Jurkat, Clone E6-1 (cell line): ENCODE data around the gene KLHL42.

Experiments used
- DNase-seq: peaks from one replicate; pipeline ENCODE4 v3.0.0-alpha.2; 2011; ENCODE audit warnings: low read depth, low spot score
- H3K4me3 ChIP-seq: 2 replicates; pipeline ENCODE4 v1.5.1; 2011; ENCODE audit warnings: mild to moderate bottlenecking, low read length, control low read depth, moderate library complexity

The KLHL42 gene

DNA sequence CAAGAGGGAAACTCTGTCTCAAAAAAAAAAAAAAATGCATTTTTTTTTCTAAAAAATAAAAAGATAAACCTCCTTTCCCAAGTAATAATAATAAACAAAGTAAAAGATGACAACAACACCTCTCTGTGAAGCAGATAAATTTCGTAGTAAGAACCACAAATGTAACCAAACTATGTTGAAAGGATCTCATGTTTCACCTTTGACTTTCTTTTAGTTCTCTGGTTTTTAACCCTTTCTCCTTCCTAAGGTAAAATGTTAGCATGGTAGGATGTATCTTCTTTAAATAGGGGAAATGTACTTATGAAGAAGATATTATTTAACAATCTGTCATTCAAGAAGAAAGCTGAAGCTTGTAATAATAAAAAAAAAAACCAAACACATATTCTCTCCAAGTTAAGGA, 1.8 kb upstream of the KLHL42 start:
- DNase-seq = no peak
- H3K4me3 ChIP-seq = no peak overlapping the region

DNA sequence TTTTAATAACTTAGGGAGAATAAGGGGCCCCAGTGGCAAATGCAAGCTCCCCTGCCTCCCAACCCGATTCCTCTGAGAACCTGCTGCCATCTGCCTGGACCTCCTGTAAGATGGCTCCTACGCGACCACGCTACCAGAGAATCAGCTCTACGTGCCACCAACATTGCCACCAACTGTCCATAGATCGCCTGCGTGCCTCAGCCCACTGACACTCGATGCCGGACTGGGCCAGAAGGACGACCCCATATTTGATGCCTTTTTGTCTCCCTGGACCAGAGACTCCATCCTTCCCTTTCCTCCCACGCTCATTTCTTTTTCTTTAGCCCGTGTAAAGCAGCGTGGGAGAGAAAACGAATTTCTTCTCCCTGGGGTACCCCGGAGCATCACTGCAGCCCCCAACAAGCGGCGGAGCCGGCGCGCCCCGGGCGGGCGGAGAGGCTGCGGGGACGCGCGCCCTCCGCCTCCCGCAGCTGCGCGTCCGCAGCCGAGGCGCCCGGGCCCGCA, 565 bp upstream of the KLHL42 start:
- DNase-seq = peak; percentile 6

DNA sequence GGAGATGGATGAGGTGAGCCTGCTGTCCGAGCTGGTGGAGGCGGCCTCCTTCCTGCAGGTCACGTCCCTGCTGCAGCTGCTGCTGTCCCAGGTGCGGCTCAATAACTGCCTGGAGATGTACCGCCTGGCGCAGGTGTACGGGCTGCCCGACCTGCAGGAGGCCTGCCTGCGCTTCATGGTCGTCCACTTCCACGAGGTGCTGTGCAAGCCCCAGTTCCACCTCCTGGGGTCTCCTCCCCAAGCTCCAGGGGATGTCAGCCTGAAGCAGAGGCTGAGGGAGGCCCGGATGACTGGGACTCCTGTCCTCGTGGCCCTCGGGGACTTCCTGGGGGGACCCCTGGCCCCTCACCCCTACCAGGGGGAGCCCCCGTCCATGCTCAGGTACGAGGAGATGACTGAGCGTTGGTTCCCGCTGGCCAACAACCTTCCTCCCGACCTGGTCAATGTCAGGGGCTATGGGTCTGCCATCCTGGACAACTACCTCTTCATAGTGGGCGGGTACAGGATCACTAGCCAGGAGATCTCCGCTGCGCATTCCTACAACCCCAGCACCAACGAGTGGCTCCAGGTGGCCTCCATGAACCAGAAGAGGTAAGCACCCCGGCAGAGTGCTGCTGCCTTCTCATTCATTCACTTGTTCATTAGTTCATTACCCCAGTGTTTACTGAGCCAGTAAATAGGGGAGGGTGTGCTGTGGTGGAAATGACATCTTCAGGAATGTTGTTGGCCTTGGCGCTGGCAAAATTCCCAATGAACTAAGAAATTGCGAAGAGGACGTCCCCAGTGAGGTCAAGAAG, 777 bp downstream of the KLHL42 start:
- peak overlapping the region; percentile 78 for H3K4me3 ChIP-seq
- peak; percentile 25 for DNase-seq

More for the DNA sequence above, 565 bp upstream of the KLHL42 start:
- peak overlapping the region; percentile 78 for H3K4me3 ChIP-seq

DNA sequence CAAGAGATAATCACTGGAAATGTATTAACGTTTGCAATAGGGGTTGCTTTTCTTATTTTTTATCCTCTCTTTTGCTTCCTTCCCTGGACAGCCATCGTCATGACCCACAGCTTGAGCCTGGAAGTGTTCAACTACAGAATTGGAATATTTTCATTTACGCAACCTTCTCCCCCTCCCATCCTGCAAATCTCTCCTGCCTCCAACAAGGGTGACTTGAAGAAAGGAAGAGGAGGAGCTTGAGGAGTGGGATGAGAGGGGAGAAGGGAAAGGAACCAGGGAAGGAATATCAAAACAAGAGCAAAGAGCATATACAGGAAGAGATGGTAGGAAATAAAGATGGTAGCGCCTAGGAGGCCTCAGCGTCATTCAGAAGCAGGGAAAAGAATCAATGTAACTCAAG, 1.6 kb downstream of the KLHL42 start:
- no peak overlapping the region for H3K4me3 ChIP-seq
- no peak for DNase-seq

DNA sequence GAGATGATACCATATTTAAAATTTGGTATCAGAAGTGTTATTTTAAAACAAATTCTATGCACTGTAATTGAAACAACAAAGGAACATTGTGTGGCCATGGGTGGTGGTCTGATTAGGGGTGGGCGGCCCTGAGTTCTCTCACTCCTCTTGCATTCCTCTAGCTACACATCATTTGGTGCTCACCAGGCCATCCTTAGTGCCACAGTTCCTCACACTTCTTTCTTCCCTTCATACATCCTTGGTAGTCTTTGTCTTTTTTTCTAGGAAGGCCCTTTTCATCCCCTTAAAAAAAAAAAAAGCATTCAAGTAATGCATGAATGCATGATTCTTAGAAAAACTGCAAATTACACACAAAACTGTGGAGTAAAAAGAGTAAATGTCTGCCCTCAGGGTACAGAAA, 2.4 kb downstream of the KLHL42 start:
- H3K4me3 ChIP-seq = no peak overlapping the region
- no peak for DNase-seq

DNA sequence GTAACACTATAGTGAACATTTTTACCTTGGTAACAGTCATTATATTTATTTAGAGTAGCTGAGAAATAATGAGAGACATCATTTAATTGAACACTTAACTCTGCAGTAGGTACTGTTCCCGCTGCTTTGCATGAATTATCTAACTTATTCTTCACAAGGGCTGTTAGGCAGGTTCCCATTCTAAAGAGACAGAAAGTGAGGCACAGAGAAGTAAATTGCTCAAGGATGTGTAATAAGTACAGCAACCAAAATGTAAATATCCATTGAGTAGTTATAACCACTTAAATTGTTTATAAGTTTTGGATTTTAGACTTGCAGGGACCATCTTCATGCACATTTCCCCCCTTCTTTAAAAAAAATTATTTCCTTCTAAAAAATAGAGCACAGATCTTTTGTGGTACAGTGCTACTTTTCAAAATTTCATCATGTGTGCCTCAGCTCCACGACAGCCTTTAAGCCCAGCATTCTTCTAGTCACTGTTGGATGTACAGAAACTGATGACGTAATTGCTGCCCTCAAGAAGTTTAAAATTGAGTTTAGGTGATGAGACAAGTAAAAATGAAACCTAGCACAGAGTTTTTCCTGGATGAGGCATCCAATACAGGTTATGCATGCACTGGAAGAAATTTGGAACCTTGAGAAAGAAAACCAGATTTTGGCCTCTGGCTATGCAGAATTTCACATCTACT, 6.0 kb downstream of the KLHL42 start:
- no peak for DNase-seq
- H3K4me3 ChIP-seq = no peak overlapping the region

DNA sequence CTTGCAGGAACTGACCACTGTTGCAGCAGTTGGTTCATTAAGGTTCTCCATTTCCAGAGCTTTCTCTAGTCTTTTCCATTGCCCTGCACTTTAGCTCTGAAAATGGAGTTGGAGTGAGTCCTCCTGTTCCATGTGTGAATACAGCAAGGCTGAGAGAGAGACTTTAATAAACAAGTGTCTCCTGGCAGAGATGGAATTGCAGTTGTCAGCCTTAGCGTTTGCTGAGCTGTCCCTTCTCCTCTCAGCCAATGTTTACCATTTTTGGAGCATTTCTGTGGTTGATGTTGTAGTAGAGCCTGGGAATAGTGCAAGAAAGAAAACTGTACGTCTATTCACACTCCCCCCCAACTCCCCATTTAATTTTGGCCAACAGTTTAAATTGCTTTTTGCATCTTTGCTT, 7.5 kb downstream of the KLHL42 start:
- no peak overlapping the region for H3K4me3 ChIP-seq
- DNase-seq = no peak

DNA sequence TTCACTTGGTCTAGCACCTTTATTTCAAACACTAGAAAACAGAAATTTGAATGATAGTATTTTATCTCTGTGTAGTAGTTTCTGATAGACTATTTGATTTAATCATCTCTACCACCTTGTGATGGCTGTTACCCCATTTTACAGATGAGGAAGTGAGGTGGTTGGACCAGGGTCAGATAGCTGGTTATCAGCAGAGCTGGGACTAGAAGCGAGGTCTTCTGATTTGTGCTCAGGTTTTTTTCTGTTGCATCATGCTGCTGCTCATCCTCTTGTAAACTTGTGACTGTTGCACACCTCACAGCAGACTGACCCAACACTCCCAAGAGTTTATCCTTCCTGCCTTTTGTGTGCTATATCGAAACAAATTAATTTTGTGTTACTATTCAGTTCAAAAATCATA, 10.1 kb downstream of the KLHL42 start:
- DNase-seq = no peak
- no peak overlapping the region for H3K4me3 ChIP-seq

DNA sequence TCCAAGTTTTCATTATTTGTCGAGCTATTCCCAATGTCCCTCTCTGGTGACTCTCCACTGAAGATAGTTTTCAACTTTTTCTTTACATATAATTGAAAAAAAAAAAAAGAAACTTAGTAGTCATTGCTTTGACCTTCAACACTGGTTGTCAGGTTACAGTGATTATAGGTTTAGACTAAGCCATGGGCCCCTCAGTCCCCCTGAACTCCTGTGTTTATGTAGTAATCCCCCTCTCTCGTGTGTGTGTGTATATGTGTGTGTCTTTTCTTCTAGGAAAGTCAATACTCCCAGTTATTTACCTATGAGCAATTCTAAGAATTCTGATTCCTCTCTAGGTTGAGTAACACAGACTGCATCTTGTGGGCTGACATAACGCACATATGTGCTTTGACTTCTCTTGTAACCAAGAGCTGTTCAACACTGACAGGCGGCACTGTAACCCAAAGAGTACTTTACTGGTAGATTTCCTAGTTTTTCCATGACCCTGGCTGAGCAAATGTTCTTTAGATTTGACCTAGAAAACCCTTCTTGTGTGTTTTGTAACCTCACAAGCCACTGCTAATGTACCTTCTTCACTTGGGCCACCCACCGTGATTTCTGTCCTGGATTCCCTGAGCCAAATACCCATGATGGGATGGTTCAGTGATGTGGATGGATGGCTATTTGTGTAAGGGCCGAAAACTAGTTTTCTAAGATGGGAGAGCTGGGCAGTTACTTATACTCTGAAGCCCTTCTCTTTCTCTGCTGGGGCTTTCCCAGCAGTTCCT, 15.0 kb downstream of the KLHL42 start:
- H3K4me3 ChIP-seq = no peak overlapping the region
- DNase-seq = no peak

DNA sequence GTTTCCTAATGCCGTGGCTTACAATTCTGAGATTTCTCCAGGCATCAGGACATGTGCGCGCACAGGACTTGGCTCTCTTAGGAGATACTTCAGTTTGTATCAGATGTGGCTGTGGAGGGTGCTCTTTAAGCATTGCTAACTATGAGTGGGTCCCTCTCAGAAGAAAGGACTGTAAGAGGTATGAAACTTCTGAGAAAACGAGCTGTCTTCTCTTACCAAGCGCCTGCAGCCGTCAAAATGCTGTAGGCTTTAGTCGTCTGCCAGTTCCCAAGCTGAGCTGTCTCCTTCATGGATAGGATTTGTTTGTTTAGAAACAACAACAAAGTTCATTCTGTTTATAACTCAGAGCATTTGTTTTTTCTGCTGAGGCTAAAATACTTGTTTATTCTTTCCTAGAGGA, 16.1 kb downstream of the KLHL42 start:
- DNase-seq = no peak
- H3K4me3 ChIP-seq = no peak overlapping the region

DNA sequence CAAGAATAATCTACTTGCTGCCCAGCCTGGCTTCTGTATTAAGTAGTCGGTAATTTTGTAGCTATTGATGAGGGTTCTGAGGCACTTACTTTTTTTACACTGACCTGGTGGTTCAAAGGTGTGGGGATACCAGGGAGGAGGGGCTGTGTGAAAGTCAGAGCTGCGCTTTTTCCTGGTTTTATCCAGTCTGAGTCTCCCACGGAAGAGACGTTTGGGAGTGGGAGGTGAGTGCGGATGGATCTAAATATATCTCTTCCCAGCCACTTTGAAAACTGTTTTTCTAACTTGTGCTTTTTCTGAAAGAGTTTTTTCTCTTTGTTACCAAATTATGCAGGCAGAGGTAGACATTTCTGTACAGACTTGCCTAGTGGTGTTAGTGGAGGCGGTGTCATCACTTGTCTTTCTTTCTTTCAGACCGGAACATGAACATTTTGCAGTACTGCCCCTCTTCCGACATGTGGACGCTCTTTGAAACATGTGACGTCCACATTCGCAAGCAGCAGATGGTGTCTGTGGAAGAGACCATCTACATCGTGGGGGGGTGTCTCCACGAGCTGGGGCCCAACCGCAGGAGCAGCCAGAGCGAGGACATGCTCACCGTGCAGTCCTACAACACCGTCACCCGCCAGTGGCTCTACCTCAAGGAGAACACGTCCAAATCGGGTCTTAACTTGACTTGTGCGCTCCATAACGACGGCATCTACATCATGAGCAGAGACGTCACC, 17.4 kb downstream of the KLHL42 start:
- no peak for DNase-seq
- H3K4me3 ChIP-seq = no peak overlapping the region

DNA sequence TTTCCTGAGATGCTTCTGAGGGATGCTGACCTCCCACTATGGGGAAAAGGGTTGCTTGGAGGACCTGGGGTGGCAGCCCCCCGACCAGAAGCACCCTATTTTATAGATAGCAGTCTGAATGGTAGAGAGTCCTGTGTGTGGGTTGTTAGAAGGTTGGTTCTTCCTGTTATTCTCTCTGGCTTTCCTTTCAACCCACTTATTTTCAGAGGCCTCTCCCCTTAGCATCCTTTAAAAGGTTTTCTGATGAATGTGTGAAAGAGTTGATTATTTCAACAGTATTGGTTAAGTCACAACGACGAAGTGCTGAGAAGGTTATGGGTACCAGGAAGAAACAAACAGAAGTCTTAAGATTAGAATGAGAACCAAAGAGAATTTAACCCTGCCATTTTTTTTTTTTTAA, 20.8 kb downstream of the KLHL42 start:
- DNase-seq = no peak
- no peak overlapping the region for H3K4me3 ChIP-seq

DNA sequence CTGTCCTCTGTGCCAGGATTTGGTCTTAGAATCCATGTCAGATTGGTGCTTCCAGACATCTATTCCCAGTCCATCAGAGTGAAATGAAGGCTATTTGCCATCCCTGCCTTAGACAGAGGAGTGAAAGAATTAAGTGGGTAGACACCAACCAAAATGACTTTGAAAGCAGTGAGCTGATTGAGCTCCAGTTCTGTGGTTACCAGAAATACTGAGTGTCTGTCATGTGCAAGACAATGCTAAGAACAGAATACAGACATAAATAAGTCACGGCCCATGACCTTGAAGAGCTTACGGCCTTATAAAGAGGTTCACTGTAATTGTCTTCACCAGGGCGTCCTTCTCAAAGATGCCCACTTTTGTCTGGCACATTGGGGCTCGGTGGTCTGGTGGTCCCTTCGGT, 21.6 kb downstream of the KLHL42 start:
- no peak overlapping the region for H3K4me3 ChIP-seq
- no peak for DNase-seq

DNA sequence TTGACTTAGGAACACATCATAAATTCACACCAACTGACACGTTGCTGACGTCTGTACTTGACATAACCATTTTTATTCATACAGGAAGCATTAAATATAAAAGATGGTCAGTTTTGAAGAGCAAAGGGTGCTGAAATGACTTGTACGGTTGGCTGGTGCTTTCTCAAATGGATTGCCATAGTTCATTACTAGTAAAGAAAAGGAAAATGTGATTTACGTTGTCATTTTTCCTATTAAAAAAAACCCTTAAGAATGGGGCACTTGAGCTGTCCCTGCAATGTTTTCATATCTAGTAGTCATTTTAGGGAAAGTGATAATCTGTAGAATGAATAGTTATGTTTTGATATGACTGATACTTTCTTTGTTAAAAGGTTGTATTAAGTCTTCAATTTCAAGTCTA, 22.5 kb downstream of the KLHL42 start:
- DNase-seq = no peak
- H3K4me3 ChIP-seq = no peak overlapping the region

DNA sequence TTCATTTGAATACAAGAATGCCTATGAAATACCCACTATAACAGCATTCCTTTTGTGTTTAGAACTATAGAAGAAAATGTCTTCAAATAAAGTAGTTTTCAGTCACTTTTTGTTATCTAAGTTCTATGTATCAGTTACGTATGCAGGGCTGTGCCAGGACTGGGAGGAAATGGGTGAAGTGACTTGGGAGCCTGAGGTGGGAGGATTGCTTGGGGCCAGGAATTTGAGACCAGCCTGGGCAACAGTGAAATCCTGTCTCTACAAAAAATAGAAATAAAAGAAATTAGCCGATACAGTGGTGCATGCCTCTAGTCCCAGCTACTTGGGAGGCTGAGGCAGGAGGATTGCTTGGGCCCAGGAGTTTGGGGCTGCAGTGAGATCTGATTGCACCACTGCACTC, 22.9 kb downstream of the KLHL42 start:
- DNase-seq = no peak
- H3K4me3 ChIP-seq = no peak overlapping the region

DNA sequence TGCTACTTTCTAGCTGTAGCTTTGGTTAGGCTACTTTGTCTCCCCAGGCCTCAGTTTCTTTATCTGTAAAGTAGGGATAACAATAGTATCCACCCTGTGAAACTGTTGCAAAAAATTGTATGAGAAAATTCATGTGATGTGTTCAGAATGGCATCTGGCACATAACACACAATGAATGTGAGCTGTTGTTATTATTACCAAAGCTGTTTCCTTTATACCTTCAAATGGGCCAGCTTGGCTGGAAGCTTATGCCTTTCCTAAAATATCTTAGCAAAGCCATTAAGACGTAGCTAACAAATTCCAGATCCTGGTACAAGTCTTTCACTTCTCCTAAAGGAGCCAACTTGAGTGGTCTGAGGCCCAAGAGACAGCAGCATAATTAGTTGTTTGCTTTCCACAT, 25.2 kb downstream of the KLHL42 start:
- H3K4me3 ChIP-seq = no peak overlapping the region
- DNase-seq = no peak

DNA sequence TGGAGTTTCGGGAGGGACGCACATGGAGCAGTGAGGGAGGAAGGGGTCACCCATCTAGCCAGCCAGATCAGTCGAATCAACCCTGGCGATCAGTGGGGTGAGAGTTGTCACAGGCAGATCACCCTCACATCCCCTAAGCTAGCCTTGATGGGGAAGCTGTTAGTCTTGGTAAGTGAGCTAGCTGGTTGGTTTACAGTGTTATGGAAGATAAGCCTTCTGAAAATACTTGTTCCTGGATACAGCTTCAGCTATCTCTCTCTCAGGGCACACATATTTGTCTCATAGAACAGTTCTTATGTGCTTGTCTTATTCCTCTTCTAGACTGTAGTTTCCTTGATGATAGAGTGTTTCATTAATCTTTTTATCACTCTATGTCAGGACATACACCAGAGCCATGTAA, 26.2 kb downstream of the KLHL42 start:
- DNase-seq = no peak
- H3K4me3 ChIP-seq = no peak overlapping the region

DNA sequence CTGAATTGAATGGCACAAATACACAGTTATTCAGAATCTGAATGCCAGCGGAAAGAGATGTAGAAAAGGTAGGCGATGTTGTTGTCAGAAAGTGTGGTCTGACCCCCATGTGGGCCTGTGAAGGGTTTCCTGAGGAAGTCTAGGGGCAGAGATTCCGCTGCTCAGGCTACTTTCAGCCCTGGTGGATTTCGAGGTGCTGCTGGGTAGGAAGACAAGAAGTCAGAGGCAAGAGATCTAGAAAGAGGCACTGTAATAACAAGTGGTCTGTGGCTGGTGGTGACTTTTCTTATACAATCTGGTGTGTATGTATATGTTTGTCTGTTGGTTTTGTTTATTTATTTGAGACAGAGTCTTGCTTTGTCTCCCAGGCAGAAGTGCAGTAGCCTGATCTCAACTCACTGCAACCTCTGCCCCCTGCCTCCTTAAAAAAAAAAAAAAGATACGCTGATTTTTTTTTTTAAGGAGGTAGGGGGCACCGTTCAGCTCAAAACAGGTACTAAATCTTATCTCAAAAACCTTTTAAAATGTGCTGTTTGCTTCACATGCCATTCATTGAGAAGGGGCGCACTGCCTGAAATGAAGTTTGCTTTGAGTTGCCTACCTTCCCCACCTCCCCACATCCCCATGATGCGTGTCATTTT, 27.1 kb downstream of the KLHL42 start:
- no peak overlapping the region for H3K4me3 ChIP-seq
- no peak for DNase-seq

DNA sequence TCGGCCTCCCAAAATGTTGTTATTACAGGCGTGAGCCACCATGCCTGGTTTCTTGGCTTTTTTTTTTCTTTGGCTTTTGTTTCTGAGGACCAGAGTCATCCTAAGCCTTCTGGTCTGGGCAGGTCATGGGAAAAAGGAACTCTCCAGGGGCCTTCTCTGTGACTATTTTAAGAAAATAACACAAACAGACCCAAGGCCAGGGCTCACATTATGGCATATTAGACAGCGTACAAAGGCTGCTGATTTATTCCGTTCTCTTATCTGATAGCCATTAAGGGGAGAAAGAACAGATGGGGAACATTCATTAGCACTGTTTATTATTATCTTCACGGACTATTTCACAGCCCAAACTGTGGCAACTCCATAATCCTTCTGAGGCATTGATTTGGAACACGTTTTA, 28.8 kb downstream of the KLHL42 start:
- DNase-seq = no peak
- H3K4me3 ChIP-seq = no peak overlapping the region
